Effector memory CD8-positive, alpha-beta T cell (primary cell): ENCODE data around the gene KRTAP6-3.

Source experiments
- ATAC-seq: fragments of 150-1000 bp; cut with Tn5 transposase; replicated peaks from 2 replicates; pipeline ENCODE4 v1.10.0; 2021; ENCODE audit warnings: mild to moderate bottlenecking, moderate library complexity
- DNase-seq, 3 experiments: peaks; one replicate each; pipeline ENCODE4 v3.0.0; 2021
- H3K27ac Mint-ChIP-seq, 2 donors: one replicate each; pipeline ENCODE4 v1.8.0; 2022; ENCODE audit warnings: mild to moderate bottlenecking in 2 of 2, mixed read lengths in 2 of 2, moderate library complexity in 2 of 2
- H3K27me3 Mint-ChIP-seq, 2 donors: one replicate each; pipeline ENCODE4 v1.8.0; 2022; ENCODE audit warnings: mixed read lengths in 2 of 2
- H3K36me3 Mint-ChIP-seq: one replicate; pipeline ENCODE4 v1.8.0; 2022; ENCODE audit warnings: mild to moderate bottlenecking, moderate library complexity, mixed read lengths; ENCODE audit not compliant: insufficient read depth
- H3K4me1 Mint-ChIP-seq, 2 donors: one replicate each; pipeline ENCODE4 v1.8.0; 2022; ENCODE audit warnings: low read depth in 2 of 2, mixed read lengths in 2 of 2
- H3K4me3 Mint-ChIP-seq, 2 donors: one replicate each; pipeline ENCODE4 v1.8.0; 2022; ENCODE audit warnings: mild to moderate bottlenecking in 2 of 2, mixed read lengths in 2 of 2, moderate library complexity in 2 of 2
- H3K9me3 Mint-ChIP-seq, 2 donors: one replicate each; pipeline ENCODE4 v1.8.0; 2022; ENCODE audit warnings: mixed read lengths in 2 of 2

Gene KRTAP6-3

DNA sequence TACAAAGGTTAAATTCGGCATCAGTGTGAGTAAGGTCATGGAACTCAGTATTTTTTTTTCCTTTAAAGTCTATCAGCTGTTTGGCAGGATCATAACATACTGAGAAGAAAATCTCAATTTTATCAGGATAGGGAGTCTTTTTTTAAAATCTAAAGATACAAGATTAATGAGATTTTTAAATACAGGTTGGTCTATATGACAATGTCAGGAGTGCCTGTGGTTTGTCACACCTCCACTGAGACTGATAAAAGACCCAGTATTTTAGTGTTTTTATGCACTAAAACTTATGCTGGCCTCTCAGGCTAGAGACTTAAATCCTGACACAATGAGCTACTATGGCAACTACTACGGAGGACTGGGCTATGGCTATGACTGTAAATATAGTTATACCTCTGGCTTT is 50.3 kb downstream of the KRTAP6-3 start, which contains the start of gene KRTAP20-3:
Gene KRTAP20-3, plus strand, starts transcription at position 301 of the 400 bp plus-strand sequence.
- ATAC-seq, result no peak

More for the DNA sequence above, 50.3 kb downstream of the KRTAP6-3 start, which contains the start of gene KRTAP20-3:
- peaks cover 0 to 5% of the 10 kb centered on the region in 2 donors for H3K9me3 Mint-ChIP-seq
- no peaks in the 10 kb centered on the region for H3K36me3 Mint-ChIP-seq
- H3K27me3 Mint-ChIP-seq, result no peaks in the 10 kb centered on the region
- no peak for DNase-seq
- no peak within 1 kb of the TSS for H3K27ac Mint-ChIP-seq
- no peak within 1 kb of the TSS for H3K4me3 Mint-ChIP-seq
- H3K4me1 Mint-ChIP-seq, result no peaks in the 10 kb centered on the region
